ENCODE measurements around the gene SYCP2. TPM values are rescaled to one million over a fixed set of nuclear protein-coding genes. Genes with fewer than 3 reads are reported as not detected.
"Not testable (repeated sequence)": the region's sequence is repeated elsewhere in the genome, so short reads cannot be mapped to it uniquely, and the experiment has no call there.

SYCP2 gene
- total RNA-seq, 1 donor from 2014 or later, result 1.2 TPM

GRCh38 chr20:59966428-59966827, 33.0 kb upstream of the SYCP2 start:
- no peak for TF ChIP-seq CTCF (conservative IDR thresholded peaks at IDR 0.05; ENCODE audit: low read depth, low read length)
- no peak overlapping the region for H3K4me3 ChIP-seq (ENCODE audit: low read depth, low read length)
- no peak for DNase-seq (ENCODE audit: low read depth)

- TF ChIP-seq CTCF (conservative IDR thresholded peaks at IDR 0.05; ENCODE audit: low read depth, low read length), result no peak
- H3K4me3 ChIP-seq (ENCODE audit: low read depth, low read length), result no peak overlapping the region
- DNase-seq (ENCODE audit: low read depth), result no peak
These were observed 28.7 kb upstream of the SYCP2 start for GRCh38 chr20:59962155-59962554.

GRCh38 chr20:59961423-59961822, 28.0 kb upstream of the SYCP2 start:
- H3K4me3 ChIP-seq (ENCODE audit: low read depth, low read length), result no peak overlapping the region
- no peak for DNase-seq (ENCODE audit: low read depth)
- no peak for TF ChIP-seq CTCF (conservative IDR thresholded peaks at IDR 0.05; ENCODE audit: low read depth, low read length)

GRCh38 chr20:59958626-59959025, 25.2 kb upstream of the SYCP2 start:
- no peak for TF ChIP-seq CTCF (conservative IDR thresholded peaks at IDR 0.05; ENCODE audit: low read depth, low read length)
- H3K4me3 ChIP-seq (ENCODE audit: low read depth, low read length), result no peak overlapping the region
- no peak for DNase-seq (ENCODE audit: low read depth)

GRCh38 chr20:59958123-59958522, 24.7 kb upstream of the SYCP2 start, which contains the start of gene CDH26:
CDH26 (plus strand) TSS chr20:59958423; CDS start chr20:59958727, 304 bp downstream.
- TF ChIP-seq CTCF (conservative IDR thresholded peaks at IDR 0.05; ENCODE audit: low read depth, low read length), result no peak
- no peak for DNase-seq (ENCODE audit: low read depth)
- H3K4me3 ChIP-seq (ENCODE audit: low read depth, low read length), result no peak within 1 kb of the TSS

- not testable (repeated sequence) for H3K4me3 ChIP-seq (ENCODE audit: low read depth, low read length); DNase-seq (ENCODE audit: low read depth)
These were observed 24.1 kb upstream of the SYCP2 start for GRCh38 chr20:59957568-59957967.

GRCh38 chr20:59955131-59955796, 21.8 kb upstream of the SYCP2 start:
- TF ChIP-seq CTCF (conservative IDR thresholded peaks at IDR 0.05; ENCODE audit: low read depth, low read length), result peak; percentile 39
- DNase-seq (ENCODE audit: low read depth), result no peak
- H3K4me3 ChIP-seq (ENCODE audit: low read depth, low read length), result no peak overlapping the region

Measured in epithelial cell of proximal tubule (primary cell).